Islet precursor cell (in vitro differentiated cells): ENCODE results near the gene IL15RA.
"Not testable (repeated sequence)": the region's sequence is repeated elsewhere in the genome, so short reads cannot be mapped to it uniquely, and the experiment has no call there.

Experiments
- DNase-seq: peaks from one replicate; pipeline ENCODE4 v3.0.0-alpha.2; 2018

The IL15RA gene

DNA sequence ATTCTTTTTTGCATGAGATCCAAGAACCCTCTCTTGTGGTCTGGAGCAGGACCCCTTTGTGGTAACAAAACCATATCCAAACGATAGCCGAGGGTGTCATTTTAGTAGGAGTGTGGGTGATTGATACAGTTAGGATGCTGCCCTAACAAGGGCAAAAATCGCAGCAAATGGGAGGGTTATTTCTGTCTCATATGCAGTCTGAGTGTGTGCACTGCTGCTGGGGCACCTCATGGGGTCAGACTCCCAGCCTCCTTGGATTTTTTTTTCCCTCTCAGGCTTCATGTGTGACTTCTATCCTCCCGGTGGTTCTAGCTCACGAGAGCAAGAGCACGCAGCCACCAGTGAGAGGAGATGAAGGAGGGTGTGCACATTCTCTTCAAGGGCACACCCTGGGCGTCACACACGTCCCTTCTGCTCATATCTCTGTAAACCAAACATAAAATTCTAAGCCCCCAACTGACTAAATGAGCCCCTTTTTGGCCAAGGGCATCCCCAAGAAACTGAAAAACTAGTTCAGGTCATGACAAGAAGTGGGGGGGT is 28.6 kb upstream of the IL15RA start:
- DNase-seq = no peak

DNA sequence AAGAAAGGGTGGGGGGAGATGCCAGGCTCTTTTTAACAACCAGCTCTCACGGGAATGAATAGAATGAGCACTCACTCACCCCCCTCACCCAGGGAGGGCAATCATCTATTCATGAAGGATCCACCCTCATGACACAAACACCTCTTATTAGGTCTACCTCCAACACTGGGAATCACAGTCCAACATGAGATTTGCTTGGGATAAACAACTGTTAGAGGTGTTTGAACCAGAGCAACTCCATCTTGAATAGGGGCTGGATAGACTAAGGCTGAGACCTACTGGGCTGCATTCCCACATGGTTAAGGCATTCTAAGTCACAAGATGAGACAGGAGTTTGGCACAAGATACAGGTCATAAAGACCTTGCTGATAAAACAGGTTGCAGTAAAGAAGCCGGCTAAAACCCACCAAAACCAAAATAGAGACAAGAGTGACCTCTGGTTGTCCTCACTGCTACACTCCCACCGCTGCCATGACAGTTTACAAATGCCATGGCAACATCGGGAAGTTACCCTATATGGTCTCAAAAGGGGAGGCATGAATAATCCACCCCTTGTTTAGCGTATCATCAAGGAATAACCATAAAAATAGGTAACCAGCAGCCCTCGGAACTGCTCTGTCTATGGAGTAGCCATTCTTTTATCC is 27.9 kb upstream of the IL15RA start:
- not testable (repeated sequence) for DNase-seq

DNA sequence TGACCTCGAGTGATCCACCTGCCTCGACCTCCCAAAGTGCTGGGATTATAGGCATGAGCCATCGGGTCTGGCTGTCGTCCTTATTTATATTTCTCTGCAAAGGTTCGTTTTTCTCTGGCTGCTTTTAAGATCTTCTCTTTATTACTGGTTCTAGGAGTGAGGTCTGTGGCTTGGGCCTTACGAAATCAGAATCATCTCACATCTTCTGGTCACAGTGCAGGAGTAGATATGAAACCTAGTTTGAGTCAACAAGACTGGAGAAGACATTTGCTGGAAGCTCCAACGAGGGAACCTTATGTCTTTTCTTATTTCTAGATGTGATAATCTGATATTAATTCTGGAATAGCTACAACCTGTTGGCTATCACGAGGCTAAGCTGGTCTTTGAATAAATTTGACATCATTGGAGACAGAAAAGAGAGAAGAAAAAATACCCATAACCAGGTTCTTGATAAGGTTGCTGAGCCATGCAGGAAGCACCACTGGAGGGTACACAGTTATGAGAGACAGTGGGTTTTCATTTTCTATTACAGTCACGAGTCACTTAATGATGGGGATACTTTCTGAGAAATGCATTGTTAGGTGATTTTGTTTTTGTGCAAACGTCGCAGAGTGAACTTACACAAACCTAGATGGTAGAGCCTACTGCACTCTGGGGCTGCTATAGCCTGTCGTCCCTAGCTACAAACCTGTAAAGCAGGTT is 25.6 kb upstream of the IL15RA start:
- no peak for DNase-seq

DNA sequence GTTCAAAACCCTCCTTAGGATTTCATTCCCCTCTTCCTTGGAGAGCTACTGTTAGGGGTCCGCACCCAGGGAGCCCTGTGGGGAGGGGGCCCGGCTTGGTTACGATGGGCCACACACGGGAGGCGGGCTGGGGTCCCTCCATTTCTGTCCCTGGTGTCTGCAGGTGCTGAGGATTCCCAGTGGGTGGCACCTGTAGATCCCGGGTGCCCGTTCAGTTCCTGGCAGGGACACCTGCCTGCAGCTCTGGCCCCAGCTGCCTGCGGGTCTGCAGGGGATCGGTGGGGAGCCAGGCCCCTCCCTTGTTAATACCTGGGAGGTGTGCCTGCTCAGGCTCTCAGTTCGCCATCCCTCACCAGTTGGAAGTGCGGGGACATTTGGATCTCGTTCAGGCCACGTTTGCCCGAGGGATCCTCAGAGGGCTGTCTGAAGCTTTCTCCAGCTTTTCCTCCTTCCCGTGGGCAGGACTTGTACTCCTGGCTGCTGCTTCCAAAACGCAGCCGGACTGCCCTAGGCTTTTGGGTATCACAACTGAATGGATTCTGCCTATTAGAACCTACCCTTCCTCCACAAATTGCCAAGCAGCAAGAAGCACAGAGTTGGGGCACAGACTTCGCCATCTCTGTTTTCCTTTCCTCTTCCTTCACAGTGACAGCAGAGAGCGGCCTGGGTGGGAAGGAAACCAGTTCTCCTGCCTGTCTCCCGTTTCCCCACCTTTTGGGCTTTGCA is 22.3 kb upstream of the IL15RA start:
- no peak for DNase-seq

- DNase-seq = no peak
These were observed 19.4 kb upstream of the IL15RA start for GRCh38 chr10:5996696-5997095.

- no peak for DNase-seq
These were observed 15.1 kb upstream of the IL15RA start for GRCh38 chr10:5992398-5992797.

DNA sequence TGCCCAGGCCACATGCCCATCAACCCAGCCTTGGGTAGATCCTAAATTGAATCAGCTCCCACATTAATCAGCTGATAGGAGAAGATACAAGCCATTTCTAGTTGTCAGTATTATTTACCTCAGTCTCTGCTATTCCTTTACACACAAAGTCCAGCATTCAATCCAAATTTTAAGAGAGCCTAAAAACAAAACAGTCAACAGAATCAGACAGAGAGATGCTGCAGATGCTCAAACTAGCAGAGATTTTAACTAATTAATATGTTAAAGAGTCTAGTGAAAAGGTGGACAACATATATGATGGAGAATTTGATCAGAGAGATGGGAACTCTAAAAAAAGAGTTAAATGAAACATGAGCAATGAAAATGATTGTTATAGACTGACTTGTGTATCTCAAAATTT is 14.4 kb upstream of the IL15RA start:
- no peak for DNase-seq

- DNase-seq = no peak
These were observed 12.4 kb upstream of the IL15RA start for GRCh38 chr10:5989756-5990155.

DNA sequence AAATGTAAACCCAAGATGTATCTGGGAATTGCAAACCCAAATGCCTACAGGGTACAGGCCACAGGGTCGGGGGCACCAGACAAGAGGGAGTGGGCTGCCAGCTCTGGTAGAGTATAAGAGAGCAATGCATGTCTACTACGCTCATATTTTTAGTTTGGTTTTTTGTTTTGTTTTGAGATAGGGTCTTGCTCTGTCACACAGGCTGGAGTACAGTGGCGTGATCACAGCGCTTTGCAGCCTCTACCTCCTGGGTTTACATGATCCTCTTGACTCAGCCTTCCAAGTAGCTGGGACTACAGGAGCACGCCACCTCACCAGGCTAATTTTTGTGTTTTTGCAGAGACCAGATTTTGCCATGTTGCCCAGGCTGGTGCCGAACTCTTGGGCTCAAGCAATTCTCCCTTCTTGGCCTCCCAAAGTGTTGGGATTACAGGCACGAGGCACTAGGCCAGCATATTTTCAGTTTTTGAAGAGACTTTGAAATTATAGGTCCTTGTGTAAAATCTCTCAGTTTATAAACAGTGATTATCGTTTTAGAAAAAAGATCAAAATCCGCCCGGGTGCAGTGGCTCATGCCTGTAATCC is 11.1 kb upstream of the IL15RA start:
- DNase-seq = no peak

GRCh38 chr10:5987747-5988146 is 10.4 kb upstream of the IL15RA start:
- no peak for DNase-seq

GRCh38 chr10:5985029-5985428 is 7.7 kb upstream of the IL15RA start:
- no peak for DNase-seq

DNA sequence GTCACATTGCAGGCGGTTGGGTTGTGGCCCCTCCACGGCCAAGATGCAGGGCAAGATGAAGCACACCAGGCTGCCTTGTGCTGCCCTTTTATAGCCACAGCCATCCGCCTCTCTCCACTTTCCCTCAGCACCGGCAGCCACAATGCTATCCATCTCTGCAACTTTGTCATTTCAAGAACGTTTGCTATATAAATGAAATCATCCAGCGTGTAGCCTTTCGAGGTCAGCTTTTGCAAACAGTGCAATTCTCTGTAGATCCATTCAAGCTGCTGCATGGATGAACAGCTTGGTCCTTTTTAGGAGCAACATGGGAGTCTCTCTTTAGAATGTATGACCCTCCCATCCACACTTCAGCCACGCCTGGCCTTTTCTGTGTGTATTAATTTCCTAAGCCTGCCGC is 6.4 kb upstream of the IL15RA start:
- DNase-seq = no peak

- DNase-seq = no peak
These were observed 4.2 kb upstream of the IL15RA start for GRCh38 chr10:5981529-5981928.

GRCh38 chr10:5978230-5978489 is 817 bp upstream of the IL15RA start:
- DNase-seq = no peak

DNA sequence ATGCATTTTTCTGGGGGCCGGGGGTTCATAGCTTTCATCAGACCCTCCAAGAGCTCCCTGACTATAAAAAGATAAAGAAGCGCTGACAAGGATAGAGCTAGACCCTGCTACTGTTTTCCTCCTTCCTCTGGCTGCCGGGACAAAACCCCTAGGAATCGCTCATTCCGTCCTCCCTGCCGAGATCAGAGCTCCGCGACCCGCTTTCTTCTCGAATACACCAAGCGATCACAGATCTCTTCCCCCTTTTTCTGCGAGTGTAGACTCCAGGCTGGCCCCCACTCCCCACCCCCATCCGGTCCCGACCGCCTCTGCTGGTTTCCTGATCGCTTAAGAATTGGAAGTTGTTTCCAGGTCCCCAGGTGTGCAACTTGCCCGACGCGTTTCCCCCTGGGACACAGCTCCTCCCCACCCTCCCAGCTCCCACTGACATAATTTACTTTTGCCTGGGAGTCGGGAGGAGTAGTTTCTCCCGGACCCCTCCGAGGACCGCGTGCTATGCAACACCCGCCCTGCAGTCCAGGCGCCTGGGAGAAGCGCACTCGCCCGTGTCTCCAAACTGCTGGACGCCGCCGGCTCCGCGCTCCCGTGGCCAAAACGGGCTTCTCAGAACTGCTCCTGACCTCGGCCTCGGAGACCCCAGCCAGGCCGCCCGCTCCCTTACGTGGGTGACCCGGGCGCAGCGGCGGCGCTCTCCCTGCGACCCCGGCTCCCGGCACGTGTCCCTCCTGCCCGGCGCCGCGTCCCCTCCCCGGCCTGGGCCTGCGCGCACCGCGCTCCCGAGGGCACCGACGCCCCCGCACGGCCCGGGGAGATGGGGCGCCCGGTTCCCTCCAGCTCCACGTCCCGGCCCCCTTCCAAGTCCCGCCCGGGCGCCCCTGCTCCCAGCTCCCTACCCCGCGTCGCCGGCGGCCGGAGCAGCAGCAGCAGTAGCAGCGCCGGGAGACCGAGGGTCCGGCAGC is 552 bp downstream of the IL15RA start:
- DNase-seq = peak; percentile 72

DNA sequence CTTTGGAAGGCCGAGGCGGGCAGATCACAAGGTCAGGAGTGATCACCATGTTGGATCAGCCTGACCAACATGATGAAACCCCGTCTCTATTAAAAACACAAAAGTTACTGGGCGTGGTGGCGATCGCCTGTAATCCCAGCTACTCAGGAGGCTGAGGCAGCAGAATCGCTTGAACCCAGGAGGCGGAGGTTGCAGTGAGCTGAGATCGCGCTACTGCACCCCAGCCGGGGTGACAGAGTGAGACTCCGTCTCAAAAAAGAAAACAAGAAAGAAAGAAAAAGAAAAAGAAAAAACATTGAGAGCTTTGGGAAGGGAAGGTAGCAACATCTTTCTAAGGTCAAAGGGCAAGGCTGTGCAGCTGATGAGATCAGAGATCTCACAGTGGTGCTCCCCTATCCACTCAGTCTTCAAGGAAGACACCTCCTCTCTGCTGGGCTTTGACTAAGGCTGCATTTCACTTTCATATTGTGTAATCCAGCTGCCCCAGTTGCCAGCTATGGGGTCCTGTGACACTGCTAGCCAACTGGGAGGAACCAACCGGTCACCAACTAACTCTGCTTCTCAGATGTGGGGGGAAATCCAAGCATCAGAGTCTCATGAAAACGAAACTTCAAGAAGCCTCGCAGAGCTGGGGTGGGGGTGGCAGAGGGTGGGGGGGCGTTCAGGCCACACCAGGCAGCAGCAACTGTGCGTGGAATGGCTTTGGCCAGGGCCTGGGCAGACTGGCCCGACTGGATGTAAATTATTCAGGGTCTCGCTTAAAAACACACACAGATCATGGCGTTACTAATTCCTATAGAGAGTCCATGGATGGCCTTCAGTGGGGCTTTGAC is 1.5 kb downstream of the IL15RA start:
- no peak for DNase-seq

- DNase-seq = no peak
These were observed 4.3 kb downstream of the IL15RA start for GRCh38 chr10:5973069-5973468.

- DNase-seq = no peak
These were observed 5.5 kb downstream of the IL15RA start for GRCh38 chr10:5971886-5972285.

GRCh38 chr10:5971315-5971832 is 6.0 kb downstream of the IL15RA start:
- DNase-seq = no peak

- DNase-seq = no peak
These were observed 6.8 kb downstream of the IL15RA start for GRCh38 chr10:5970527-5970926.

- DNase-seq = no peak
These were observed 7.3 kb downstream of the IL15RA start for GRCh38 chr10:5970066-5970465.
